ENCODE measurements around the gene SPNS1.
A peak's percentile ranks its signal among the peaks of the same experiment; 100 is the strongest.
"Not testable (repeated sequence)": the region's sequence is repeated elsewhere in the genome, so short reads cannot be mapped to it uniquely, and the experiment has no call there.

Gene SPNS1

DNA sequence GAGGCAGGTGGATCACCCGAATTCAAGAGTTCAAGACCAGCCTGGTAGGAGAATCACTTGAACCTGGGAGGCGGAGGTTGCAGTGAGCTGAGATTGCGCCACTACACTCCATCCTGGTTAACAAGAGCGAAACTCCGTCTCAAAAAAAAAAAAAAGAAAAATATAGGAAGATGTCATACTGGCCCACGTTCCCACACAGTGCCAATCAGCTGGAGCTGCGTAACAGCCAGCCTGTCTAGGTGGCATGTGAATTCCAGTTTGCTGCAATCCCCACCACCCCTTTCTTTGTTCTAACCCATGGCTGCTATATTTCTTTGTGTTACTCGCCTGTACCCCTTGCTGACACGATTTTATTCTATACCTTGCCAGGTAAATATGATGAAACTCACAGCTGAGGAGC is 16.4 kb upstream of the SPNS1 start:
- DNase-seq (ENCODE audit: low read depth) = no peak

GRCh38 chr16:28958836-28959235 is 15.7 kb upstream of the SPNS1 start:
- DNase-seq (ENCODE audit: low read depth) = no peak

- no peak for DNase-seq (ENCODE audit: low read depth)
Measured at GRCh38 chr16:28964072-28964471, 10.5 kb upstream of the SPNS1 start.

GRCh38 chr16:28964496-28964895 is 10.1 kb upstream of the SPNS1 start:
- DNase-seq (ENCODE audit: low read depth) = no peak

DNA sequence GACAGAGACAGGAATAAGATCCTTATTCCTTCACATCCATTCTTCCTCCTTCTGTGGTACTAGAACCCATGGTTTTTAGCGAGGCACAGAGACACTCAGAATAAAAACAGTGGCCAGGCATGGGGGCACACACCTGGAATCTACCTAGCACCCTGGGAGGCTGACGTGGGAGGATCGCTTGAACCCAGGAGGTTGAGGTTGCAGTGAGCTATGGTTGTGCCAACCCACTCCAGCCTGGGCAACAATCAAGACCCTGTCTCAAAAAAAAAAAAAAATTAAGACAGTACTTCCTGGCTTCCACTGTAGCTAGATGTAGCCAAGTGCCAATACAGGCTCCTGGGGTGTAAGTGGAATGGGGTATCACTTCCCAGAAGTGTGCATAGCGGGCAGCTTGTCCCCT is 7.4 kb upstream of the SPNS1 start:
- DNase-seq (ENCODE audit: low read depth) = no peak

GRCh38 chr16:28969696-28970095 is 4.9 kb upstream of the SPNS1 start:
- DNase-seq (ENCODE audit: low read depth) = not testable (repeated sequence)

DNA sequence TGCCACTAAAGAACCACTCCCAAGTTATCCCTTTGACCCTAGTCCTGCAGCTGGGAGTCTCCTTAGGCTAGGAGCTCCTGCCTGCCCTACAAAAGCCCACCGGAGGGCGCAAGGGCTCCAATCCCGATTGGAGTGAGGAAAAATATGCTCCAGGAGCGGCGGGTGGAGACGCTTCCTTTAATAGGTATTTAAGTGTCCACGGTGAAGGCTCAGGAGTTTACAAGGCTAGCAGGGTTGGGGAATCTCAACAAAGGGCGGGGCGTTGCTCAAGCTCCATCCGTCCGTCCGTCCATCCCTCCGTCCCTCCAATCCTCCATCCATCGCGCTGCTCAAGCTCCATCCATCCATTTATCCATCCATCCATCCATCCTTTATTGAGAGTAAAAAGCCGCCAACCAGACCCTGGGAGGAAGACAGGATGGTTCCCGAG is 556 bp upstream of the SPNS1 start:
- no peak for DNase-seq (ENCODE audit: low read depth)

DNA sequence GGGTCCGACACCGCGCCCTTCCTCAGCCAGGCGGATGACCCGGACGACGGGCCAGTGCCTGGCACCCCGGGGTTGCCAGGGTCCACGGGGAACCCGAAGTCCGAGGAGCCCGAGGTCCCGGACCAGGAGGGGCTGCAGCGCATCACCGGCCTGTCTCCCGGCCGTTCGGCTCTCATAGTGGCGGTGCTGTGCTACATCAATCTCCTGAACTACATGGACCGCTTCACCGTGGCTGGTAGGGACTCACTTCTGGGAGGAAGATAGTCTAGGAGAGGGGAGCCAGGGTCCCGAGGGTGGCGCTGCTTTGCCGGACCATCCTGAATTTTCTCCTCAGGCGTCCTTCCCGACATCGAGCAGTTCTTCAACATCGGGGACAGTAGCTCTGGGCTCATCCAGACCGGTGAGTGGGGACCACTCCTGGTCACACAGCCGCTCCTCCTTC is 601 bp downstream of the SPNS1 start:
- DNase-seq (ENCODE audit: low read depth) = no peak

DNA sequence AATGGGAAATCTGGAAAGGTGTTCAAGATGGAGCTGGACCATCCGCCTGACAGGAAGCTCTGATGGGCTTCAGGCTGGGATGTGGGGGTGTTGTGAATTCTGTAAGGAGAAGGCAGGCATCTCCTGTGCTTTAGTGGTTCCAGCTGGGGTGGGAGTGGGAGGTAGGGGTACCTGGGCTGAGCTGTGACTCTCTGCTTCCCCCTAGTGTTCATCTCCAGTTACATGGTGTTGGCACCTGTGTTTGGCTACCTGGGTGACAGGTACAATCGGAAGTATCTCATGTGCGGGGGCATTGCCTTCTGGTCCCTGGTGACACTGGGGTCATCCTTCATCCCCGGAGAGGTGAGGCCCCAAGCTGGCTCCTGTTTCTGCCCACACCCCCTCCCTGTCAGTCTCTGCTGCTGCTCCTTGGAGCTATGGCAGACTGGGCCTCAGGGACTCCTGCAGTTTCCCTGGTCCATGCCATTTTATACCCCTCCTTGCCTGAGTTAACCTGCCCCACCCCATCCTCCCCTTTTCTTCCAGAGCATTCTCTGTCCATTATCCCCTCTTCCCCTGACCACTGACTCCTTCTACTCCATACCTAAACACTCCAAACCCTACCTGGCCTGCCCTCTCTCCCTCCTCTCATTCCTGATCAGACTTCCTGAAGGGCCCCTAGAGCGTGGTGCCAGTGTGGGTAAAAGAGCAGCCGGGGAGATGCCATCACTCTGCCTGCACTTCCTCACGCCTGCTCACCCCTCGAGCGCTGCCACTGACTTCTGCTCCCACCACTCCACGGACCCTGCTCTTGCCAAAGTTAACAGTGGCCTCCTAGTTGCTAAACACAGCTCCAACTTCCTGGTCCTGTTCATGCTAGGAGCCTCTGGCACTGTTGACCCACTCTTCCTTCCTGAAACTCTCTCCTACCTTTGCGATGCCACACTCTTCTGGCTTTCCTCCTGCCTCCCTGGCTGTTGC is 3.4 kb downstream of the SPNS1 start:
- DNase-seq (ENCODE audit: low read depth) = no peak

GRCh38 chr16:28980330-28980729 is 5.8 kb downstream of the SPNS1 start:
- DNase-seq (ENCODE audit: low read depth) = not testable (repeated sequence)

DNA sequence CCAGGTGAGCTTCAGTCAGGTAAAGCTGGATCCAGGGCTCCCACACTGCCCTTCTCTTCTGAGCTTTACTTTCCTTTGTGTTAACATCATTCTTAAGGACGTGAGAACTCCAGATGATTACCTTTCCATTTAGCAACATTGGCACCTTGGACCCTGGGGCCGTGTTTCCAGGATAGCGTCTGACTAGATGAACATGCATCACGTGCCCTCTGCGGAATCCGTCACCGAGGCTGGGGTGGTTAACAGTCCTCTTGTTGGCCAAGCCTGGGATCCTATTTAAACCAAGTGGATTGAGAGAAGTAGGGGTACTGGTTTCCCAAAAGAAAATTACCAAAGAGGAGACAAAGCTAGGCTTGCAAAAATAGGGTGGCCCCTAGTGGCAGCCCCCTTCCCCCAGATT is 6.4 kb downstream of the SPNS1 start:
- DNase-seq (ENCODE audit: low read depth) = no peak

DNA sequence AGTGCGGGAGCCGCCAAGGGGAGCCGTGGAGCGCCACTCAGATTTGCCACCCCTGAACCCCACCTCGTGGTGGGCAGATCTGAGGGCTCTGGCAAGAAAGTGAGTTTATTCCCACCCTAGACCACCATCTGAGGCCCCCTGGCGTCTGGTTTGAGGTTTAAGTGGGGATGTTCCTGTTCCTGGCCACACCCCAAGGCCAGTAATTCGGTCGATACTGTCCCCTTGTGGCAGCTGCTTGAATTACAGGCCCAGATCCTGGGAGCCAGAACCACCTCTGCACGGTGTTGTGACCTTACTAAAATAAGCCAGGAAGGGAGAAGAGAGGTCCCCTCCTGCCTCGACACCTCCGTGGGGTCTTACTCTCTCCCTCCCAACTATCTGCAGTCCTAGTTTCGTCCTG is 6.9 kb downstream of the SPNS1 start:
- DNase-seq (ENCODE audit: low read depth) = no peak

- DNase-seq (ENCODE audit: low read depth) = no peak
Measured at GRCh38 chr16:28982418-28982817, 7.8 kb downstream of the SPNS1 start.

- no peak for DNase-seq (ENCODE audit: low read depth)
Measured at GRCh38 chr16:28982949-28983348, 8.4 kb downstream of the SPNS1 start.

- no peak for DNase-seq (ENCODE audit: low read depth)
Measured at GRCh38 chr16:28983644-28984043, 9.1 kb downstream of the SPNS1 start.

- no peak for DNase-seq (ENCODE audit: low read depth)
Measured at GRCh38 chr16:28984091-28984490, 9.5 kb downstream of the SPNS1 start.

- DNase-seq (ENCODE audit: low read depth) = peak; percentile 81
Measured at GRCh38 chr16:28984619-28985135, 10.1 kb downstream of the SPNS1 start, which contains the start of gene LAT. Gene LAT, plus strand, starts transcription at chr16:28985052. Its CDS starts 366 bp downstream, at chr16:28985418.

- no peak for DNase-seq (ENCODE audit: low read depth)
Measured at GRCh38 chr16:28985211-28986041, 10.8 kb downstream of the SPNS1 start.

DNA sequence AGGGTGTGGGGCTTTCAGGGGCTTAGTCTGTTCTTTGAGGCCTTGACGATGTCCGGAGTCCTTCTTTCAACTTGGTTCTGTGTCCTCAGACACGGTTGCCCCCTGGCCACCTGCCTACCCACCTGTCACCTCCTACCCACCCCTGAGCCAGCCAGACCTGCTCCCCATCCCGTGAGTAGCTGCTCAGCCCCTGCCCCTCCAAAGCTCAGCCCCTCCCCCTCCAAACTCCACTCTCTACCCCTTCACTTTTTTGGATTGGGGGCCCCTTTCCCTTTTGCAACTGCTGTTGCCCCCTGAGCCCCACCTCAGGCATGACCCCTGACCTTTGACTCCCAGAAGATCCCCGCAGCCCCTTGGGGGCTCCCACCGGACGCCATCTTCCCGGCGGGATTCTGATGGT is 11.5 kb downstream of the SPNS1 start:
- DNase-seq (ENCODE audit: low read depth) = no peak

DNA sequence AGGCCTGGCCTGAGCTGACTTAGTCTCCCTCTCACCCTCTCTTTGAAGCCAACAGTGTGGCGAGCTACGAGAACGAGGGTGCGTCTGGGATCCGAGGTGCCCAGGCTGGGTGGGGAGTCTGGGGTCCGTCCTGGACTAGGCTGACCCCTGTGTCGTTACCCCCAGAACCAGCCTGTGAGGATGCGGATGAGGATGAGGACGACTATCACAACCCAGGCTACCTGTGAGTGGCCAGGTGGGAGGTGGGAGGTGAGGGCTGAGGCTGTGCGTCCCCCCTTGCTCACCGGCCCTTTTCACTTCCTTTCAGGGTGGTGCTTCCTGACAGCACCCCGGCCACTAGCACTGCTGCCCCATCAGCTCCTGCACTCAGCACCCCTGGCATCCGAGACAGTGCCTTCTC is 11.9 kb downstream of the SPNS1 start:
- no peak for DNase-seq (ENCODE audit: low read depth)

- DNase-seq (ENCODE audit: low read depth) = no peak
Measured at GRCh38 chr16:28987170-28987853, 12.7 kb downstream of the SPNS1 start.

DNA sequence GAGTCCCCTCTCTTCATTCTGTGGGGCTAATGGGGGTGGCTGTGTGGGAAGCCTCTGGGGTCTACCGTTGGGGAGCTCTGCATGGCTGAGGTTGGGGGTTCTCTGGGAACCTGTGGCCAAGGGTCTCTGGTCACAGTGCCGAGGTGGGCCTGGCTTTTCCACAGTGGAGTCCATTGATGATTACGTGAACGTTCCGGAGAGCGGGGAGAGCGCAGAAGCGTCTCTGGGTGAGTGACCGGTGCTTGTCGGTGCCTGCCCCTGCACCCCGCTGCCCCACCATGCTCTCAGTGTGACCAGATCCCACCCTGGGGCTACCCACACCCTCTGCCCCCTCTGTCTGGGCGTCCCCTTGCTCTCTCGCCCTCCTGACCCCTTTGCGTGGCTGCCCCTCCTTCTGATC is 14.8 kb downstream of the SPNS1 start:
- DNase-seq (ENCODE audit: low read depth) = no peak
